ENCODE data around the gene STK32A. TPM values are rescaled to one million over a fixed set of nuclear protein-coding genes. Genes with fewer than 3 reads are reported as not detected.
"Not testable (repeated sequence)": the region's sequence is repeated elsewhere in the genome, so short reads cannot be mapped to it uniquely, and the experiment has no call there.

STK32A gene
- total RNA-seq, 4 donors from 2014 or later = 5.1 to 27.4 (median 7.0) TPM

GRCh38 chr5:147359101-147359500 lies 124.3 kb downstream of the STK32A start:
- H3K4me1 ChIP-seq = no peaks in the 10 kb centered on the region
- no peak overlapping the region for H3K4me3 ChIP-seq
- WGBS = 54% methylated on average over 1 of the region's 1 CpG
- H3K27me3 ChIP-seq = no peaks in the 10 kb centered on the region
- no peak for DNase-seq (ENCODE audit: low spot score in 2 of 2)
- no peak for TF ChIP-seq CTCF (IDR thresholded peaks at IDR 0.05)
- no peak for TF ChIP-seq POLR2A (IDR thresholded peaks at IDR 0.05)
- TF ChIP-seq POLR2AphosphoS5 (IDR thresholded peaks at IDR 0.05) = no peak
- TF ChIP-seq EP300 (IDR thresholded peaks at IDR 0.05) = no peak
- no peak overlapping the region for H3K27ac ChIP-seq
- H3K36me3 ChIP-seq = no peaks in the 10 kb centered on the region
- H3K9me3 ChIP-seq = no peaks in the 10 kb centered on the region

DNA sequence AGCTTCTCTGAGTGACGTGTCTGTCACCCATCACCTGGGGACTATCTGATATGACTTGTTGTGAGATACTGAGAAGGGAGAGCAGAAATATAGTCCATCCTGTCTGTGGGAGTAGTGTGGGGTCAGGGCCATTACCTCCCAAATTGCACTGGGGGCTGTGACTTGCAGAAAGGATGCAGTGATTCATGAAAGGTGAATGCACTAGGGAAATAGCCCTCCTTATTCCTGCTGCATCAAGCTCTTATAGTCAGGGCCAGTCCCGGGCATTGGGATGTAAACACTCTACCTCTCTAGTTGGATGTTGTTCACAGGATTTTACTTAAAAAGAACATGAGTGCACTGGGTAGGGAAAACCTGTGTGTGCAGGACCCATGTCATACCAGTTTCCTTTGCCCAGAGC lies 124.8 kb downstream of the STK32A start:
- Histone ChIP-seq H3K4me1 (no peaks in the 10 kb centered on the region), H3K36me3 (no peaks in the 10 kb centered on the region), H3K4me3 (no peak overlapping the region), H3K27me3 (no peaks in the 10 kb centered on the region), H3K9me3 (no peaks in the 10 kb centered on the region), H3K27ac (no peak overlapping the region)
- TF ChIP-seq POLR2AphosphoS5 (IDR thresholded peaks at IDR 0.05) (no peak), POLR2A (IDR thresholded peaks at IDR 0.05) (no peak), EP300 (IDR thresholded peaks at IDR 0.05) (no peak), CTCF (IDR thresholded peaks at IDR 0.05) (no peak)
- WGBS = 77% methylated on average over 2 of the region's 2 CpGs
- DNase-seq (ENCODE audit: low spot score in 2 of 2) = no peak

GRCh38 chr5:147360816-147361215 lies 126.0 kb downstream of the STK32A start:
- Histone ChIP-seq H3K36me3 (no peaks in the 10 kb centered on the region), H3K4me1 (no peaks in the 10 kb centered on the region), H3K27me3 (no peaks in the 10 kb centered on the region), H3K9me3 (no peaks in the 10 kb centered on the region), H3K4me3 (no peak overlapping the region), H3K27ac (no peak overlapping the region)
- no peak for DNase-seq (ENCODE audit: low spot score in 2 of 2)
- WGBS = 77% methylated on average over 2 of the region's 2 CpGs
- TF ChIP-seq POLR2A (IDR thresholded peaks at IDR 0.05) (no peak), CTCF (IDR thresholded peaks at IDR 0.05) (no peak), POLR2AphosphoS5 (IDR thresholded peaks at IDR 0.05) (no peak), EP300 (IDR thresholded peaks at IDR 0.05) (no peak)

DNA sequence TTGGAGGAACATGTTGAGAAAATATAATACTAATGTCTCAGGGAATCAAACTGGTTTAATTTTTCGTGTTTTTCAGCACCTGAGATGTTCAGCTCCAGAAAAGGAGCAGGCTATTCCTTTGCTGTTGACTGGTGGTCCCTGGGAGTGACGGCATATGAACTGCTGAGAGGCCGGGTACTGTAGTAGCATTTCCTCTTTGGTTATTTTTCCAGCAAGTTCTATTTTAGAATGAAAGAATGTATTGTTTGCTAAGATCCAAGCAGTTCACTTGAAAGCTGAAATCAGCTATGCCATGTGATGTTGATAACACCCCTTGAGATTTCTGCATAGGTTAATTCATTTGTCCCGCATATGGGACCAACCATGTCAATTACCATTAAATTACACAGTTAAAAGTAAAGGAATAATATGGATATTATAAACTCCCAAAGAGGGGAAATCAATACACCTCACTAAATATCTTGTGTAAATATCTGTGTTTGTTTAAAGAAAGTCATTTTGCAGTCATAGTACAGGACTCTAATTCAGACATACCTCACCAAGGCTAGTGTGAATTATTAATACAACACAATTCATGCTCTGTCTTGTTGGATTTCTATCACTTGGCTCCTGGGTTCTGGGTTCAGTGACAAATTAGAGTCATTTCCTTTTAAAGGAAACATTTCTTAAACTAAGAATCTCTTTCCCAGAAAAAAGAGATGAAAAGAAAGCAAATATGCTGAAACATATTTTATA lies 126.8 kb downstream of the STK32A start:
- no peaks in the 10 kb centered on the region for H3K36me3 ChIP-seq
- no peaks in the 10 kb centered on the region for H3K27me3 ChIP-seq
- no peak overlapping the region for H3K27ac ChIP-seq
- TF ChIP-seq POLR2A (IDR thresholded peaks at IDR 0.05) = no peak
- TF ChIP-seq CTCF (IDR thresholded peaks at IDR 0.05) = no peak
- TF ChIP-seq EP300 (IDR thresholded peaks at IDR 0.05) = no peak
- TF ChIP-seq POLR2AphosphoS5 (IDR thresholded peaks at IDR 0.05) = no peak
- H3K4me3 ChIP-seq = no peak overlapping the region
- no peaks in the 10 kb centered on the region for H3K4me1 ChIP-seq
- H3K9me3 ChIP-seq = no peaks in the 10 kb centered on the region
- DNase-seq (ENCODE audit: low spot score in 2 of 2) = no peak
- 79% methylated on average over 4 of the region's 4 CpGs for WGBS

- DNase-seq (ENCODE audit: low spot score in 2 of 2); H3K36me3 ChIP-seq; H3K27ac ChIP-seq; H3K4me1 ChIP-seq; H3K9me3 ChIP-seq; H3K27me3 ChIP-seq; H3K4me3 ChIP-seq: not testable (repeated sequence)
- 82% methylated on average over 6 of the region's 6 CpGs for WGBS
Observed at GRCh38 chr5:147367381-147367780, 132.6 kb downstream of the STK32A start.
